HG03175 (cell line): Measurements from ENCODE around the gene GTPBP1.

Experiments
- ATAC-seq: cut with Tn5 transposase; IDR thresholded peaks from one replicate; pipeline ENCODE4 v1.9.1; 2021; ENCODE audit warnings: mild to moderate bottlenecking, moderate library complexity; ENCODE audit not compliant: unreplicated experiment

GTPBP1 gene

DNA sequence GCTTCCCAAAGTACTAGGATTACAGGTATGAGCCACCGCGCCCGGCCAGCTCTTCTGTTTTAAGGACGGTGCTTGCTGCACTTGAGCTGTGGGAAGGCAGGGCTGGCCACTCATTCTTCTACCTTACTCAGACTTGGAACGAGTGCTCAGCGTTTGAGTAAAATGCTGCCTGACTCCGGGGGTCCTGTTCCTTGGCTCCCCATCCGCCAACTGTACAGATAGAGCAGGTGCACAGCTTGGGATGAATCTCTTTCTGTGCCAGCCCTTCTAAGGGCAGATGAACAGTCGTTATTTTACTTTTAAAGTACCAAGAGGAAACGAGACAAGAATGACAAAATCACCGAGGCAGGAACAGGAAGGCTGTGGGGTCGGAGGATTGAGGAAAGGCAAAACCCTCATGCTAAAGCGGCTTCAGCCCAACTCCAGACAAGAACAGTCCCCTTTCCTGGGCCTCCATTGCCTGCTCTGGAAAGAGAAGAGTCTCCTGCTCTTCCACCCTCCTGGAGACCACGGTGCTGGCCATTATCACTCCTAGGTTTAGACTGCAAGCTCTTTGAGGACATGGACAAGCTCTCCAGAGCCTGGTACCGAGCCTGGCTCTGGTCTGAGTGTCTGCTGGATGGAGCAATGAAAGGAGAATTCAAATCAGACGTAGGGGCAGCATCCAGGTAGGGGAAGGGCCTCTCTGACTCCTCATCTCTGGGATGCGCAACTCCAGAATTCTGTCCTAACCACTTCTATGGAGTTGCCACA is 51.1 kb downstream of the GTPBP1 start:
- ATAC-seq: no peak

DNA sequence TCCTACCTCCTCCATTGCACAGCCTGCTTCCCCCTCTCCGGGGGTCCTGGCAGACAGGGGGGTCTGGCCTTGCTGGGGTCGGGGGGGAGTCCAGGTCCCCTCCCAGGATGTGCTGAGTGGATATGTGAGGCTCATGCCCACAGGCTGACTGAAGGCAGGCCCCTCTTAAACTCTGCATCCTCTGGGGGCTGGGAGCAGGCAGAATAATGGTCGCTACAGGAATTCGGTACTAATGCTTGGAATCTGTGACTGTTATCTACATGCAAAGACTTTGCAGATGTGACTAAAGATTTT is 51.7 kb downstream of the GTPBP1 start:
- ATAC-seq: no peak

- ATAC-seq: no peak
These were observed 52.7 kb downstream of the GTPBP1 start for GRCh38 chr22:38758276-38758945.

DNA sequence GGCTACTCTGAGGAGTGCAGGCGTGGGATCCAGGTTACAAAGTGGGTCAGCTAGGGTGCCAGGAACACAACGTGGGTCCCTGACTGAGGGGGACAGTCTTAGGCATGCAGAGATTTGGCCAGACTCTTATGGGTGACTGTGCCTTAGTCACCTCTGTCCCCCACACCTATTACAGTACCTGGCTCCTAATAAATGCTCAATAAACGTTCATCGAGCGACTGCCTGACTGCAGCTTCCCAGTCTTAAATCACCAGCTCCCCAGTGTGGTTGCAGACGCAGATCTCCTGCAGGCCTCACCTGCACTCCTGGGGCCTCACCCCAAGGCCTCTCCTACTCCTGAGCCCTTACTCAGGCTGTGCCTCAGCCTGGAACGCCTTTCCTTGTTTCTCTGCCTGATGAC is 53.3 kb downstream of the GTPBP1 start:
- no peak for ATAC-seq

- no peak for ATAC-seq
These were observed 54.9 kb downstream of the GTPBP1 start for GRCh38 chr22:38760477-38761201.

DNA sequence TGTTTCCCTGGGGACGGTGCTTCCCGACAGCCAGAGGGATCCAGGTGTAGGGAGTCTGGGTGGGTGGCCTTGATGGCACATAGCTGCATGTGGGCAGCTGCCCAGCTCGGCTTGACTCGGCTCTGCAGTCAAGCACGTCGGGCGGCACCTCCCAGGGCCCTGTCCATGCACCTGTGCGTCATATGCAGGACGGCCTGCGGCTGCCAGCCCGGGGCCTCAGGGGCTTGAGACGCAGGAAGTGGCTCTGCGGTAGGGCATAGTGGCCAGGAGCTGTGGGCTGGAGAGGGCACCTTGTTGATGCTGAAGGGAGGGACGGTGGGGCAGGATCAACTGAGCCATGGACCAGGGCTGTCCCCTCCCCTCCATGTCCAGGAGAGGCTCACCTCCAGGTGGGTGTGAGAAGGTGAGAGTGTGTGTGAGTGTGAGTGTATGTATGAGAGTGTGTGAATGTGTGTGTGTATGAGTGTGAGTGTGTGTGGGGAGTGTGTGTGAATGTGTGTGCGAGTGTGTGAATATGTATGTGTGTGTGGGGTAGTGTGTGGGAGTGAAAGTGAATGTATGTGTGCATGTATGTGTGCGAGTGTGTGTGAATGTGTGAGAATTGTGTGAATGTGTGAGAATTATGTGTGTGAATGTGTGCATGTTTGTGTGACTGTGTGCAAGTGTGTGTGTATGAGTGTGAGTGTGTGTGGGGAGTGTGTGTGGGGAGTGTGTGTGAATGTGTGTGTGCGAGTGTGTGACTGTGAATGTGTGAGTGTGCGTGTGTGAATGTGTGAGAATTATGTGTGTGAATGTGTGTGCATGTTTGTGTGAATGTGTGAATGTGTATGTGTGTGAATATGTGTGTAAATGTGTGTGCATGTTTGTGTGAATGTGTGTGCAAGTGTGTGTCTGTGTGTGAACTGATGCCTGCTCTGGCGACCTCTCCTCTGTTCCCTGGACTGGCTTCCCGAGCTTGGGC is 55.7 kb downstream of the GTPBP1 start:
- ATAC-seq: no peak

DNA sequence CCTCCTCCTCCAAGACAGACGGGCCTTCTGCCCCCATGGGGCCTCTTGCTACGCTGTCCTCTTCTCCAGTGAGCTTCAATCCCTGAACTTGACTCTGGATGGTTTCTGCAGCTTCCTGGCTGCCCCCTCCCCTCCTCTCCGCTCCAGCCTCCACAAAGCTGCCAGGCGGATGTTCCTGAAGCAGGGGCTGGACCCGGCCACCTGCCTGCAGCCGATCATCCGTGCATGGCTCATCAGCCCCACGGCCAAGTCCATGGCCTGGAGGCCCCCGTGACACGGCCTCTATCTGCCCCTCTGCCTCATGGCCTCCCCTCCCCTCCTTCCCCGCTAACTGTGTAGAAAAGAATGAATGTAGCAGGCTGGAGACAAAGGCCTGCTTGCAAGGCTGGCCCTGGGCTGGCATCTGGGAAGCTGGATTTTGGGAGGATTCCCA is 56.8 kb downstream of the GTPBP1 start:
- no peak for ATAC-seq

DNA sequence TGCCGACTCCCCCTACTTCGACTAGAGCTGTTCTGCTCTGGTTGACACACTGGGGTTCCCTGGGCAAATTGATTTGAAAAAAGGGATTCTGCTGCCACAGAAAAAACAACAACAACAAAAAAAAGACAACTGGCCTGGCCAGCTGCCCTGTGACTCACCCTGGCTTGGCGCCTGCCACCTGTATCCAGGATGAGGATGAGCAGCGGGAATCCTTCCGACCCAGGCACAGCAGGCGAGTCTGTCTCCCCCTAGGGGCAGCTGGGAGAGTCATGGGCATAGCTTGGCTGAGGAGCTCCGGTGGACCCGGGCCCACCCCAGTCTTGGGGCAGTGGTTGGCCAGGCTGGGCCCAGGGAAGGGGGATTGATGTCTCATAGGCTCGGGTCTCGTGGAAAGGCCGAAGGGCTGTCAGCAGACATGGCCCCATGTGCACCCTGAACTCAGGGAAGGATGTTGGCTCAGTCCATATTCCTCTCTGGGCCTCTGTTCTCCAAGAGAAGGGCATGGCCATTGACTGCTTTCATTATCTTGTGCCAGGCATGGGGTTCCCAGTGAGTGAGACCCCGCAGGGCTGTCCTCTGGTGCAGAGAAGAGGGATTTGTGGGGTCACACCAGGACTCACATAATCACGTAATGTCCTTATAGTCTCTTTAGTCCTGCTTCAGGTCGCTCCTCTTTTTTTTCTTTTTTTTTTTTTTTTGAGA is 60.5 kb downstream of the GTPBP1 start:
- no peak for ATAC-seq

DNA sequence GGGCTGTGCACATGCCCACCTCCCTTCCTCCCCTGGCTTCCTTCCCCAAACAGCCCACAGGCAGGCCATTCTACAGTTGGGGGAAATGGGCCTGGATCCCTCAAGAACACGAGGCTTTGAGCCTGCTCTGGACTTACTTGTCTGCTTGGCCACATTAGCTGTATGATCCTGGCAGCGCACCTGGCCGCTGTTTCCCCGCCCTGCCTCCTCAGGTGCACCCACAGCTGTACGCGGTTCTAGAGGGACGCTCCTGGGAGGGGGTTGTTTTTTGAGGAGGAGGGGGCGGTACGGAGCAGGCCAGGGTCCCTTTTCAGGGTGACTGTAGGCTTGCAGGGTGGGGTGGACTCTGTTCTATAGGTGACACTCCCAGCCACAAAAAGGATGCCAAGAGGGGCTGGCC is 61.6 kb downstream of the GTPBP1 start:
- ATAC-seq: no peak

GRCh38 chr22:38768036-38768435 is 62.3 kb downstream of the GTPBP1 start:
- no peak for ATAC-seq

DNA sequence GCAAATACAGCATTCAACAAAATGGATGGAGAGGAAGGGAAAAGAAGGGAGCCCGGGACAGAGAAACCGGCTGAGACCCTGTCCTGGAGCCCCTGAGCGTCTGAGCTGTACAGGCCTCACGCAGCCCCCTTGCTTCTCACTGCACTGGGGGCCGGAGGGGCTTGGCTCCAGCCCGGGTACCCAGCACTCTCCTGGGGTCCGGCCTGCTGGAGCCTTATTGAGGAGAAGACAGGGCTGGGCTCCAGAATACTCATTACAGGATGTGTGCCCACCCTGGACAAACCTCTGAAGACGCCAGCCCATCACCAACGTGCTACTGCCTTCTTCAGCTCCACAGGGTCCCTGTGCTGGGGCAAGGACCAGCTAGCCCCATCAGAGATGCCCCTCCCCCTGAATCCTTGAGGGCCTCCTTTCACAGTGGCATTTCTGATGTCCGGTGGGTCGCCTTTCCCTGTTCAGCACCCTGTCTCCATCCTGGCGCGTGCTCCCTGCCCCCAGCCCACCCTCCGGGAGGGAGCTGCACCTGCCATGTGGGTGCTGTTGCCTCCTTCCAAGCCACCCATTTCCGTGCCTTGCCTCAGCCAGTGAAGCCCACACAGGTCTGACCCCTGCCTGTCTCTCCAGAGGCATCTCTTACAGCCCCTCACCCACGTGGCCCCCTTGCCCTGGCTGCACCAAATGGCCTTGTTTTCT is 64.7 kb downstream of the GTPBP1 start:
- no peak for ATAC-seq

- no peak for ATAC-seq
These were observed 66.8 kb downstream of the GTPBP1 start for GRCh38 chr22:38772623-38772873.

- ATAC-seq: no peak
These were observed 67.7 kb downstream of the GTPBP1 start for GRCh38 chr22:38773363-38773946.

DNA sequence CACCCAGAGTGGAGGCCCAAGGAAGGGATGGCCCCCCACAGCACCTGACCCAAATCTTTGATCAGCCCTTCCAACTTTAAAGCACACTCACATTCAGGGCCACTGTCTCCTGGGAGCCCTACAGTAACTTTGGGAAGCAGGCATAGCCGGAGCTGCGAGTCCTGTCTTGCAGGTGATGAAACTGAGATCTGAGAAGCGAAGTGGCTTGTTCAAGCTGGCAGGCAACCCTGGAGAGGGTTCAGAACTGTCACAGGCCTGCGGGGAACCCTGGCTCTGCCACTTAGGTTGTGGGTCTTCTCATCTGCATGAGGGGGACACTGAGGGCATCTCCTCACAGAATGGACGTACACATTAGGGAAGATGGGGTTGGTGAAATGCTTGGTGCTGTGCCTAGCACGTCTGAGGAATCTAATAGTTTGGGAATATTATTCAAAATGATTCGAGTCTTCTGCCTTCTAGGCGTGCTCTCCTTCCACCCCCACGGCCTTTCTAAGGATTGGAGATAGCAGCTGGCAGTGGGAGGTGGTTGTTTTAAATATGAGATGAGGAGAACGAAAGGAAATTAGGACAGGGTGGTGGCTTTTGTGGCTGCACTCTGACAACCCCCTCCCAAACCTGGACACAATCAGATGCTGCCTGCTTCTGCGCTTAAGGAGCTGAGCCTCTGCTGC is 68.9 kb downstream of the GTPBP1 start:
- no peak for ATAC-seq

GRCh38 chr22:38775656-38776055 is 69.9 kb downstream of the GTPBP1 start:
- no peak for ATAC-seq

DNA sequence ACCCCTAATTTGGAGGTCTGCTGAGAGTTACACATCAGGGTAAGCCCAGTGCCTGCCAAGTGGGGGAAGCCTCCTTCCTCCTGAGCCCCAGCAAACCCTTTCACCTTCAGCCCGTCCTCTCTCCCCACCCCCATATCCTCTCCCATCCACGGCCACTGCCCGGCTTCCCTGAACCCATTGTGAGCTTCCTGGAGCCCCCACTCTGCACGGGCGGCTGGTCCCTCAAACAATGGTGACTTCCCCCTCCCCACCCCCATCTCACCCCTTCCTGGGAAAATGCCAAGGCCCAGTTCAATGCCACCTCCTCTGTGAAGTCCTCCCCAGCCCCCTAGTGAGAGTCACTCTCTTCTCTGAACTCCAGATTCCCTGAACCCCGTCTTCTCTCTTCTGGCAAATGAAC is 70.3 kb downstream of the GTPBP1 start:
- ATAC-seq: no peak

DNA sequence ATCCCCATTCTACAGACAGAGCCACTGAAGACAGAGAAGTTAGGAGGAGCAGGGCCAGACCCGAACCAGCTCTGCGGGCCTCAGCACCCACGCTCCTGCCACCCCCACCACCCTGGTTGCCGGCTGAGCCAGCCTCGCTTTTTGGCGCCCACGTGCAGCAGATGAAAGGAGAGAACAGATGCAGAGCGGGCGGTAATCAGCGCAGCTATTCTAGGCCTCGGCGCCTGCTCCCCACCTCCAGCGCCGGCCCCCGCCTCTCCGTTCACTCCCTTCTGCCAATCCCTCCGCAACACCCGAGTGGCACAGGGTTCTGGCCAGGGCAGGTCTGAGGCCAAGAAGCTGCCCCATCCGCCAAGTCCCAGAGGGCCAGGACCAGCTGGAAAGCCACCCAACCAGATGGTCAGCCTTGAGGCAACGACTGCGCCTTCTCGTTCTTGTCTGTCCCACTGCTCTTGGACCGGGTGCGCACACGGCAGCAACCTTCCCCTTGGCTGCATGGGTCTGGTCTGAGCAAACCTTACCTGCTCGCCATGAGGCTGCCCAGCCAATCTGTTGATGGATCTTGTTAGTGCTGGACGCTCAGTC is 71.4 kb downstream of the GTPBP1 start:
- no peak for ATAC-seq

DNA sequence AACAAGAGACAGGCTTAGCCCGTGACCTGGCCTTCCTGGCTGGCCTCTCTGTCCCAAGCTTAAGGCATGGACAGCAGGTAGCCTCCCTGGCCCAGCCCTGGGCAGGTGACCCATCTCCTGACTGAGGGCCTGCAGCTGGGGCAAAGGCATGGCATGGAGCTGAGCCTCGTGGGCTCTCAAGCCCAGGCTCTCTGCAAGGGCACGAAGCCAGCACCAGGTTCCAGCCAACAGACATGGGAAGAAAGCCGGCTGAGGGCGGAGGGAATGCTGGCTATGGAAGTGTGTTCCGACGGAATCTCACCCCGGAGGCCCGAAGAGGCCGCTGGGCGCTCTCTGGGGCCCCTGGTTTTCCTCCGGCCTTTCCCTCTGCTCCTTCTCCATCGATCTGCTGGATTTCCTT is 75.3 kb downstream of the GTPBP1 start:
- no peak for ATAC-seq
